CD14-positive monocyte (primary cell): ENCODE data around the gene RHNO1. TPM values are rescaled to one million over a fixed set of nuclear protein-coding genes. Genes with fewer than 3 reads are reported as not detected.

Experiments used
- DNase-seq, 3 donors: peaks; one replicate each; pipeline ENCODE4 v3.0.0-alpha.2; 2011 to 2022
- H2AFZ ChIP-seq: 2 replicates; pipeline ENCODE4 v1.6.0; 2012; ENCODE audit warnings: mild to moderate bottlenecking, low read depth, low read length, inconsistent platforms; ENCODE audit not compliant: insufficient read depth, poor library complexity, severe bottlenecking
- H3K27ac ChIP-seq, 2 donors: 1 replicate in 1 of 2; 2 replicates in 1 of 2; pipeline ENCODE4 v1.5.1; 2012 to 2013; ENCODE audit warnings: low read length in 2 of 2, control low read depth in 1 of 2, inconsistent platforms in 1 of 2, low read depth in 1 of 2, mild to moderate bottlenecking in 1 of 2
- H3K27me3 ChIP-seq, 2 donors: one replicate each; pipeline versions ENCODE4 v1.6.0 to v1.6.1; 2011 to 2013; ENCODE audit warnings: low read length in 2 of 2; ENCODE audit not compliant: control insufficient read depth in 2 of 2, insufficient read depth in 2 of 2
- H3K36me3 ChIP-seq, 2 donors: replicated peaks in 1 of 2; 1 replicate in 1 of 2; 2 replicates in 1 of 2; pipeline versions ENCODE4 v1.5.1 to v1.6.1; 2012 to 2013; ENCODE audit warnings: low read length in 2 of 2, control low read depth in 1 of 2, inconsistent platforms in 1 of 2, mild to moderate bottlenecking in 1 of 2; ENCODE audit not compliant: insufficient read depth in 2 of 2, control insufficient read depth in 1 of 2
- H3K4me1 ChIP-seq, 2 donors: 1 replicate in 1 of 2; 2 replicates in 1 of 2; pipeline versions ENCODE4 v1.5.1 to v1.6.1; 2012 to 2013; ENCODE audit warnings: low read length in 2 of 2, control low read depth in 1 of 2, inconsistent platforms in 1 of 2, mild to moderate bottlenecking in 1 of 2, moderate library complexity in 1 of 2; ENCODE audit not compliant: insufficient read depth in 2 of 2, control insufficient read depth in 1 of 2
- H3K4me2 ChIP-seq: replicated peaks from 2 replicates; pipeline ENCODE3; 2012; ENCODE audit warnings: low read length, moderate library complexity, mild to moderate bottlenecking; ENCODE audit not compliant: poor library complexity, severe bottlenecking; ENCODE audit errors: extremely low read depth
- H3K4me3 ChIP-seq, 3 experiments: fragments of 200-600 bp in 1 of 3; sonication (generic) in 1 of 3; replicated peaks in 1 of 3; 1 replicate in 2 of 3; 2 replicates in 1 of 3; pipeline ENCODE4 v1.5.1; 2011 to 2013; ENCODE audit warnings: low read length in 3 of 3, mild to moderate bottlenecking in 3 of 3, control low read depth in 2 of 3, low read depth in 2 of 3, inconsistent platforms in 1 of 3, moderate library complexity in 1 of 3
- H3K79me2 ChIP-seq: 2 replicates; pipeline ENCODE4 v1.6.0; 2012; ENCODE audit warnings: mild to moderate bottlenecking, control low read depth, inconsistent platforms, low read length, moderate library complexity; ENCODE audit not compliant: insufficient read depth
- H3K9ac ChIP-seq: 2 replicates; pipeline ENCODE4 v1.6.0; 2017; ENCODE audit warnings: low read length, mild to moderate bottlenecking; ENCODE audit not compliant: insufficient read depth, poor library complexity, severe bottlenecking
- H3K9me3 ChIP-seq, 2 donors: replicated peaks in 1 of 2; 1 replicate in 1 of 2; 2 replicates in 1 of 2; pipeline versions ENCODE4 v1.5.1 to v1.6.1; 2012 to 2013; ENCODE audit warnings: low read length in 2 of 2, control low read depth in 1 of 2; ENCODE audit not compliant: control insufficient read depth in 1 of 2, insufficient read depth in 1 of 2
- H4K20me1 ChIP-seq: 2 replicates; pipeline ENCODE4 v1.6.0; 2012; ENCODE audit warnings: mild to moderate bottlenecking, low read length, control low read depth, moderate library complexity; ENCODE audit not compliant: insufficient read depth
- H3K27ac Mint-ChIP-seq, 7 donors: one replicate each; pipeline ENCODE4 v1.8.0; 2020; ENCODE audit warnings: mild to moderate bottlenecking in 7 of 7, mixed read lengths in 7 of 7, moderate library complexity in 6 of 7, inconsistent platforms in 2 of 7
- H3K27me3 Mint-ChIP-seq, 3 donors: one replicate each; pipeline ENCODE4 v1.8.0; 2021 to 2022; ENCODE audit warnings: low read depth in 3 of 3, mild to moderate bottlenecking in 3 of 3, mixed read lengths in 3 of 3, moderate library complexity in 3 of 3, inconsistent platforms in 1 of 3
- H3K36me3 Mint-ChIP-seq, 2 donors: one replicate each; pipeline ENCODE4 v1.8.0; 2020; ENCODE audit warnings: mixed read lengths in 2 of 2, inconsistent platforms in 1 of 2, mild to moderate bottlenecking in 1 of 2
- H3K4me1 Mint-ChIP-seq: one replicate; pipeline ENCODE4 v1.8.0; 2020; ENCODE audit warnings: mild to moderate bottlenecking, mixed read lengths
- H3K4me3 Mint-ChIP-seq, 2 donors: one replicate each; pipeline ENCODE4 v1.8.0; 2020; ENCODE audit warnings: mild to moderate bottlenecking in 2 of 2, mixed read lengths in 2 of 2, moderate library complexity in 1 of 2
- H3K9me3 Mint-ChIP-seq, 7 donors: one replicate each; pipeline ENCODE4 v1.8.0; 2020 to 2022; ENCODE audit warnings: mixed read lengths in 7 of 7, mild to moderate bottlenecking in 6 of 7, moderate library complexity in 6 of 7, inconsistent platforms in 2 of 7
- CTCF ChIP-seq: fragments of 200-600 bp; IDR thresholded peaks from one replicate; pipeline ENCODE4 v1.8.0; 2022; ENCODE audit warnings: antibody characterized with exemption, mild to moderate bottlenecking
- WGBS: methylation state at CpG from one replicate; pipeline ENCODE4 v1.1.5; 2013; ENCODE audit warnings: missing lambda C conversion rate; ENCODE audit not compliant: insufficient coverage; 5-methylcytosine and 5-hydroxymethylcytosine counted together
- intact Hi-C, 2 donors: fragments of 100-400 bp; cut with micrococcal nuclease; formaldehyde crosslinking; loops; one replicate each; pipeline versions ENCODE4 v1.15.0 to v1.15.1; 2023
- polyA plus RNA-seq, 3 donors: library from polyadenylated mRNA; depleted of rRNA in 1 of 3; unstranded in 2 of 3; stranded (reverse) in 1 of 3; fragments of 300-500 nt in 2 of 3; fragments of >200 nt in 1 of 3; fragmentation: Illumina TruSeq in 2 of 3; gene quantifications; 1 replicate in 2 of 3; 2 replicates in 1 of 3; pipeline ENCODE4 v1.2.3, GENCODE V29; 2012 to 2021

RHNO1 gene
- polyA plus RNA-seq, 3 donors, result 10.2 to 24.7 (median 19.8) TPM

- Mint-ChIP-seq H3K27ac (peak overlapping the region in 1 of 7 donors; percentile 14), H3K9me3 (peaks cover 0 to 2% (median 0%) of the 10 kb centered on the region in 7 donors), H3K4me1 (peaks cover 4% of the 10 kb centered on the region), H3K4me3 (no peak overlapping the region), H3K27me3 (peaks cover 0 to 2% (median 0%) of the 10 kb centered on the region in 3 donors), H3K36me3 (peaks cover 42 to 65% of the 10 kb centered on the region in 2 donors)
- Histone ChIP-seq H3K4me3 (no peak overlapping the region), H3K9ac (no peak overlapping the region), H3K36me3 (peaks cover 25 to 51% of the 10 kb centered on the region in 2 donors), H2AFZ (no peak overlapping the region), H3K79me2 (no peaks in the 10 kb centered on the region), H4K20me1 (no peaks in the 10 kb centered on the region), H3K9me3 (no peaks in the 10 kb centered on the region), H3K4me2 (no peak overlapping the region), H3K27me3 (no peaks in the 10 kb centered on the region), H3K4me1 (no peaks in the 10 kb centered on the region), H3K27ac (no peak overlapping the region)
- DNase-seq, result no peak
- TF ChIP-seq CTCF, result no peak
- WGBS, result 100% methylated on average over 1 of the region's 7 CpGs
- intact Hi-C loops, result loop anchor here (10.0 kb wide), 3 partner anchors 87 to 187 kb away; no protein-coding TSS in a partner anchor
Measured at GRCh38 chr12:2857576-2857975, 19.4 kb upstream of the RHNO1 start.

- H3K9ac ChIP-seq, result no peak overlapping the region
- no peak overlapping the region for H3K4me3 Mint-ChIP-seq
- peaks cover 0 to 2% (median 0%) of the 10 kb centered on the region in 7 donors for H3K9me3 Mint-ChIP-seq
- no peak overlapping the region for H3K27ac ChIP-seq
- peak overlapping the region in 2 of 7 donors; percentile 53 to 60 for H3K27ac Mint-ChIP-seq
- H3K79me2 ChIP-seq, result no peaks in the 10 kb centered on the region
- H3K27me3 Mint-ChIP-seq, result peaks cover 0 to 2% (median 0%) of the 10 kb centered on the region in 3 donors
- no peak for TF ChIP-seq CTCF
- peaks cover 27 to 59% of the 10 kb centered on the region in 2 donors for H3K36me3 ChIP-seq
- WGBS, result 98% methylated on average over 2 of the region's 2 CpGs
- H2AFZ ChIP-seq, result no peak overlapping the region
- H3K4me1 Mint-ChIP-seq, result peaks cover 4% of the 10 kb centered on the region
- H3K4me3 ChIP-seq, result no peak overlapping the region
- no peaks in the 10 kb centered on the region for H4K20me1 ChIP-seq
- intact Hi-C loops, result loop anchor here (10.0 kb wide), 3 partner anchors 86 to 186 kb away; no protein-coding TSS in a partner anchor
- H3K36me3 Mint-ChIP-seq, result peaks cover 47 to 70% of the 10 kb centered on the region in 2 donors
- no peaks in the 10 kb centered on the region for H3K9me3 ChIP-seq
- no peaks in the 10 kb centered on the region for H3K27me3 ChIP-seq
- DNase-seq, result no peak
- no peak overlapping the region for H3K4me2 ChIP-seq
- H3K4me1 ChIP-seq, result no peaks in the 10 kb centered on the region
Measured at GRCh38 chr12:2858334-2858733, 18.7 kb upstream of the RHNO1 start.
